Suppressor macrophage (primary cell): ENCODE data around the gene SLC38A10.
A peak's percentile ranks its signal among the peaks of the same experiment; 100 is the strongest.
"Not testable (repeated sequence)": the region's sequence is repeated elsewhere in the genome, so short reads cannot be mapped to it uniquely, and the experiment has no call there.

Experiments used
- DNase-seq, 4 experiments: peaks; one replicate each; pipeline ENCODE4 v3.0.0-alpha.2; 2020 to 2022

Gene SLC38A10

DNA sequence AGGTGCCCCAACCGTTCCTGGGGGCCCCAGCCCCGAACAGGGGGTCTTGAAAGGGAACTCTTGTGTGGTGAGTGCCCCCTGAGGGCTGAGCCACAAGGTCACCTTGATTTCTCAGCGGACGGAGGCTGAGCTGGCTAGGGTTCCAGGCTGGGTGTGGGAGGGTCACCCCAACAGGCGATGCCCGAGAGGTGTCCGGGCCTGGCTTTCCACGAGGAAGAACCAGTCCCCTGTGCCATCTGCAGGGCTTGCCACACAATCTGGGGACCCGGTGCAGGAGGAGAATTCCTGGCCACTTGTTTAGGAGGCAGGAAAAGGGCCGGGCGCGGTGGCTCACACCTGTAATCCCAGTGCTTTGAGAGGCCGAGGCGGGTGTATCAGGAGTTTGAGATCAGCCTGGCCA is 16.8 kb upstream of the SLC38A10 start:
- DNase-seq, result no peak

GRCh38 chr17:81310949-81311550 is 15.9 kb upstream of the SLC38A10 start:
- no peak for DNase-seq

DNA sequence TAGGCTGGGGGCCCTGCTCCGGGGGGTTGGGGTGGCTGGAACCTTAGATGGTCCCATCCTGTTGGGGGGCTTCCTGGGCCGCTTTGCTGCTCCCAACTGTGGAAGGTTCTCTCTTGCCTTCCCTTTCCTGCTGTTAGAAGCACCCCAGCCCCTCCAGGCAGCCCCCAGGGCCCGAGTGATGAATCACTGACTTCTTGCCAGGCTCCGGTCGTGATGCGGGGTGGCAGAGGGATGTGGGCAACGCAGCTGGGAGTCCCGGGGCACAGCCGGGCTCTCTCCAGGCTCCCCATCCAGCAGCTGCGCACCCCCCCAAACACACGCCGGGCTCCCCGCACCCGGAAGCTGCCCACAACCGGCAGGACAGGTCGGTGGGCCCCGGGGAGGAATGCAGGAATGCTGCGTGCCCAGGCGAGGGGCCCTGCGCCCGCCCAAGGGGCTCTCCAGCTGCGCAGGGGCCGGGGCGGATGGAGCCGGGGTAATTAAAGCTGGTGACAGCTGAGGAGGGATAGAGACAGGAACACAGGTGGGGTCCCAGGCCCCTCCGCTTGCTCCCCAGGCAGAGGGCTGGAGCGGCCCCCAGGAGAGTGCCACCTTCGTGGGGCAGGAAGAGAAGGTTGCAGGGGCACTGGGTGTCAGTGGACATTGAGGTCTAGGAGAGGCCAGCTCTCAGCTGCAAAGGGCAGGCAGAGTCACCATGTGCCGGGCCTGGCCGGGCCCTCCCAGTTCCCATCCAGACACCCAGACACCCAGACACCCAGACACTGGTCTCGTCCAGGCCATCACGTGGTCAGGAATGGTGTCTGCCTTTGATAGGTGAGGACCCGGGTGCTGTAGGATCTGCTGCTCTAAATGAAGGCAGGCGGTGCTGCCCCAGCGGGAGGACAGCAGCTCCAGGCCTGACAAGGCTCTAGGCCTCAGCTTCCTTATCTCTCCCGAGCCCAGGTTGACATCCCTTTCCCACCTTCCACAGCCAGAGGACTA is 15.0 kb upstream of the SLC38A10 start:
- no peak for DNase-seq

GRCh38 chr17:81309140-81309858 is 14.2 kb upstream of the SLC38A10 start:
- DNase-seq, result peak; percentile 90 to 94 (median 92)

DNA sequence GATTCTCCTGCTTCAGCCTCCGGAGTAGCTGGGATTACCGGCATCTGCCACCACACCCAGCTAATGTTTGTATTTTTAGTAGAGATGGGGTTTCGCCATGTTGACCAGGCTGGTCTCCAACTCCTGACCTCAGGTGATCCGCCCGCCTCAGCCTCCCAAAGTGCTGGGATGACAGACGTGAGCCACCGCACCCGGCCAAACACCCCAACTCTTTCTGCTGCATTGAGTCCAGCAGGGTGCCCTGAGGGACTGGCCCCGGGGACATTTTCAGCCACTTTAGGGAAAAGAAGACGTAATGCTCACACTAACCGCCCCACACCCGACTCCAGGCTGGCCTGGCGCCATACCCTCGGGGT is 13.7 kb upstream of the SLC38A10 start:
- not testable (repeated sequence) for DNase-seq

DNA sequence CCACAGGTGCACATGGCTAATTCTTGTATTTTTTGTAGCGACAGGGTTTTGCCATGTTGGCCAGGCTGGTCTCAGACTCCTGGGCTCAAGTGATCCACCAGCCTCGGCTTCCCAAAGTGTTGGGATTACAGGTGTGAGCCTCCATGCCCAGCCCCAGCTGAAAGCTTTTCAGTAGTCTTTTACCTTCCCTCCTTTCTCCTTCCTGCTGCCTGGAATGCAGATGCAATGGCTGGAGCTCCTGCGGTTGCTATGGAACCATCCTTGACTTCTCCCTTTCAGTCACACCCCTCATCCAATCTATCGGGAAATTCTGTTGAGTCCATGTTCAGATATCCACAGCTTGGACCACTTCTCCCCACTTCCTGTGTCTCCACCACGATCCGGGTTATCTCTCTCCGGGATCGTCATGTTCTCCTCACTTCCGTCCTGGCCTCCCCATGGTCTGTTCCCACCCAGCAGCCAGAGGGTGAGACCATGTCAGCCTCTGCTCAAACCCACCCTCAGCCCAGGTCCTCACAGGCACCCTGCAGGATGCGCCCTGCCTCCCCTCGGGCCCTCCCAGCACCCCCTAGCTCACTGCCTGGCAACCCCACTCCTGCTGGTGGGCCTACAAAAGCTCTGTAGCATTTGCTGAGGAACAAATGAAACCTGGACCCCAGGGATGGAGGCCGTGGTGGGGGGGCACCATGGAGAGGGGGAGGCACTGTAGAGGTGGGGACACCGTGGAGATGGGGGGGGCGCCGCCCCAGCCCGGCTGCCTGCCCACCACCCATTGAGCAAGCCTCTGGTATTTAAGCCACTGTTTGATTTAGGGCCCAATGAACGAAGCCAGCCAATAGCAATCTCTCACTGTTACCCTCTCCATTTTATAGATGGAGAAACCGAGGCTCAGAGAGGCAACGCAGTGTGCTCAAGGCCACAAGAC is 12.8 kb upstream of the SLC38A10 start:
- DNase-seq, result no peak

DNA sequence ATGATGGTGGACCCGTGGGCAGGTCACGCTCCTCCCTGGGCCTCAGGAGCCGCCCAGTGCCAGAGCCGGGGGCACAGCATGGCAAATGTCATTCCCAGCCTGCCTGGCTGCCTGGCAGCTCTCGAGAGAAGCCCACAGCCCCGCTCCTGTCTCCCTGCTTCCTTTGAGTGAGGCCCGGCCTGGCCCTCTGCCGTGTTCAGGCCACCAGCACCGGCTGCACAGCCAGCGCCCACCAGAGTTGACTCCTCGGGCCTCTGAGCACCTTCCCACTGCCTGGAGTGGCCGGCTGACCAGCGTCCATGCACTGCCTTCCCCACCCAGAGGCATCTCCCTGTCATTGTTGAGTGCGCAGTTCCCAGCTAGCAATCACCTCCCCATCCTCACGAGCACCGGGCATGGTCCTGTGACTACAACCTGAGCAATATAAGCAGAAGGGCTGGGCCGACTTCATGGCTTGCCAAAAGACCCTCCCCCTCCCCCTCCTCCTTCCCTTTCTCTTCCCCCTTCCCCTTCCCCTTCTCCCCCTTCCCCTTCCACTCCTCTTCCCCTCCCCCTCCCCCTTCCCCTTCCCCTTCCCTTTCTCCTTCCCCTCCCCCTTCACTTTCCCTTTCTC is 11.9 kb upstream of the SLC38A10 start:
- DNase-seq, result peak in 3 of 4 experiments; percentile 22 to 35 (median 27)

DNA sequence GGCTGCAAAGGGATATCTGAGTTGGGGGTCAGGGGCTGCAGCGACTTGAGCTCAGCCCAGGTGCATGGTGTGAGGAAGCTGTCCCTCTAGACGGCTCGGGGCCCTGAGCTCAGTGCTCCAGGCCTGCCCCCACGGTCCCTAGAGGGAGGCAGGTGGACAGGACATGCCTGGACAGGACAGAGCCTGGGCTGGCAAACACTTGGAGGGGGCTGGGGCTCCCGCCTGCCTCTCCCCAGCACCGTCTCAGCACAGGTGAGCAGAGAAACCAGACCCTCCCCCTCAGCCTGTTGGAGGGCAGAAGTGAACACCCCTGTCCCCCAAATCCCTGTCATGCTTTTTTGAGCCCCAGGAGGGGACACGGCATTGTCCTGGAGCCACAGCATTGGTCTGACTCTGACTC is 11.4 kb upstream of the SLC38A10 start:
- no peak for DNase-seq

DNA sequence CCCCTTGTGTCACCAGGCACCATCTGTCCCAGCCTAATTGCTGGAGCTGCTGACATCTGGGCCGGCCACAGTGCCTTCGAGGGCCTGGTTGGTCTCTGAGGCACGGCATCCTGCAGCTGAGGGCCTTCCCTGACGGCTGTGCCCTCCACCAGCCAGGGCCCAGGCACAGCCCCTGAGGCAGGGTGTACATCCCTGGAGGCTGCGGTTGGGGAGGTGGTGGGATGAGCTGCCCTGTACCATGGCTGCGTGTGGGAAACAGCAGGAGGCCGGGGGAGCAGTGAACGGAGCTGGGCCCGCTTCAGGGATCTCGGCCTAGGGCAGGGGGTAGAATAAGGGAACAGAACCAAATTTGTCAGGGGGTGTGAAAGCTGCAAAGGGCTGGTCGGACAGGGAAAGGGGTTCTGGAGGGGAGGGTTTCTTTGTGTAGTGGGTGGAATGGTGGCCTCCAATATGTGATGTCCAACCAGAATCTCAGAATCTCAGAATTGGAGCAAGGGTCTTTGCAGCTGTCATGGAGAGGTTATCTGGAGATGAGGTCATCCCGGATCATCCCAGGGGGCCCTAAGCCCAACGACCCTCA is 10.0 kb upstream of the SLC38A10 start:
- no peak for DNase-seq

DNA sequence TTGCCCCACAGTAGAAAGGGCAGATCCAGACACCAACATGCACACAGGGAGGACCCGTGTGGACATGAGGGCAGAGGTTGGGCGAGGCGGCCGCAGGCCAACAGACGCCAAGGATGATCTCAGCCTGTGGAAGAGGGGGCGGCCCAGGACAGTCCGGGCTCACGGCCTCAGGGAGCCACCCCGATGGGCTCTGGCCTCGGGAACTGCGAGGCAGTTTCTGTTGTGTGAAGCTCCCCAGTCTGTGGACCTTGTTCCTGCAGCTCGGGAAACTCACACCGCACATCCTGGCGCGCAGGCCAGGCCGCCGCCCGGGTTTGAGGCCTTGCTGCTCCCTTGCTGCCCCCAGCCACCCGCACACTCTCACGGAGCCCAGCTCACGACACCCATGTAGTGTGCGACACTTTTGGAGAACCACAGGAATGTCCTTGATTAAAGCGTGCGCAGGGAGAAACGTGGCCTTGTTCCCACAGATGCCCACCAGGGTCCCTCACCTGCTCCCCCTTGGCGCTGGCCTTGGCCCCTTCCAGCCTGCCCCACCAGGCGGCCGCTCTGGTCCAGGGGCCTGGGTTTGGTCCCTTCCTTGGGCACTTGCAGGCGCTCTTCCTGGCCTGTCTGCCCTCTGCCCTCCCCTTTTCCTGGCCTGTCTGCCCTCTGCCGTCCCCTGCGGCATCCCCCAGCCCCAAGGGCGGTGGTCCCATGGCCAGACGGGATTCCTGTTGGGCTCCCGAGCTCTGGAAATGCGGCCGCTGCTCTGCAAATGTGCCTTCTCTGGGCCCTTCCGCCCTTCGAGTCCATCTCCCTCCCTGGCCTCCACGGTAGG is 9.3 kb upstream of the SLC38A10 start:
- no peak for DNase-seq

- no peak for DNase-seq
Observed at GRCh38 chr17:81303385-81303784, 8.3 kb upstream of the SLC38A10 start.

DNA sequence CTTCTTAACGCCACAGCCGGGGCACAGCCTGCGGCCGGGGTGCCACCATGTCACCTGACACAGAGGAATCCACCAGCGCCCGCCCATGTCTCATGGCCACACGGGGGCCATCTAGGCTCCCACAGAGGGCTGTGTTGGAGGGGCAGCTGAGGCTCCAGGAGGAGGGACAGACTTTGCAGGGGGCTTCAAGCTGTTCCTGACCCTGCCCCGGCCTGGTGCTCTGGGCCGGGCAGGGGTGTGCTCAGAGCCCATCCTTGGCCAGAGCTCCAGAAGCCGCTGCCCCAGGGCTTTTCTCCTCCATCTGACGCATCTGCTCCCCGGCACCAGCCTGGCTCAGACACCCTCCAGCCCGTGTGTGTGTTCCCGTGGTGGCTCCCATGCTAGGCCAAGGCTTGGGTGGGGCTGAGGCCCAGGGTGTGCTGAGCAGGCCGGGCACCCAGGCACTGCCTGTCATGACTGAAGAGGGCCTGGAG is 7.8 kb upstream of the SLC38A10 start:
- no peak for DNase-seq

DNA sequence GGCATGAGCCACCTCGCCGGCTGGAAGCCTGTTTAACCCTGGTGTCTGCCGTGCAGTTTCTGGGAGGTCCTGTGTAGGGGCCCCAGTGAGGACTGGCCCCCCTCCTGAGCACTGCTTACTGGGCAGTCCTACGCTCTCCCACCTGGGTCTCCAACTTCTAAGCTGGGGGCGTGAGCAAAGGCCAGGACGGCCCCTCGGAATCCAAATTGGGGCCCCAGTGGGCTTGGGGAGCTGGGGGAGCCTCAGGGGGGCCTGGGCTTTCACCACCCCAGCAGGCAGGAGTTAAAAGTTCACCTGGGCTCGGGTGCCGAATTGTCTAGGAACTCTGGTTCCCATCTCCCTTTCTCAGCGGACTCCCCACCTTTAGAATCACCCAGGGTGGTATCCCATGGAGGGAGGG is 7.2 kb upstream of the SLC38A10 start:
- DNase-seq, result no peak

DNA sequence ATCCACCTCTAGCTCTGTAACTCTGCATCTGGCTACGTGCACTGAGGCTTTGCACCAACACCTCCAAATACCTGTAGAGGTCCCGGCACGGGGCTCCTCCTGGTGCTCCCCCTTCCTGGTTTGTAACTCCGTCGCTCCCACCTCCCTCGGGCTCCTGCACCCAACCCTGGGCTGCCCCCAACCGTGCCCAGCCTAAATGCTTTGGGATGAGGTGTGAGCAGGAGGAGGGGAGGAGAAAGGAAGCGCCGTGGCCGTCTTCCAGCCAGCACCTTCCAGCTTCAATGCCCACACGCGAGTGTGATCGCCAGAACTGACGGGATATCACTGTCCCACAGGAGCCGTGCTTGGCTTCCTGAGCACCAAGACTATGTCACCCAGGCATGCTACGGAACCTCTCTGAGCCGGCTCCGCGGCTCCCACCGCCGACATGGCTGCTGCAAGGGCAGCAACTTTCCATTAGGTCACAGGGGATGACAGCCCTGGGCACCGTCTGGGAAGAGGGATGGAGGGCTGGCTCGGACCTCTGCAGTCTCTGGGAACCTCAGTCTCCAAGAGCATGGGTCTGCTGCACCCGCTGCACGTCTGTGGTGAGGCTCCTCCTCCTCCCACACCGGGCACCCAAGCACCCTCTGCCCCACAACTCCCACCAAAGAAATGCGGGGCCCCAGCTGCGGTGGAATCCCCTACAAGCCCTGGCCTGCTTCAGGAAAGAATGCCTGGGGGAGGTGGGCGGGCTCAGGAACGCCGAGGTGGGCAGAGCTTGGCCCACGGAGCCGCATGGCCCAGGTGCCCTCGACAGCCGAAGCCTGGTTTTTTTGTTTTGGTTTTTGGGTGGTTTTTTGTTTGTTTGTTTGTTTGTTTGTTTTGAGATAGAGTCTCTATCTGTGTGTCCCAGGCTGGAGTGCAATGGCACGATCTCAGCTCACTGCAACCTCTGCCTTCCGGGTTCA is 6.4 kb upstream of the SLC38A10 start:
- DNase-seq, result no peak

DNA sequence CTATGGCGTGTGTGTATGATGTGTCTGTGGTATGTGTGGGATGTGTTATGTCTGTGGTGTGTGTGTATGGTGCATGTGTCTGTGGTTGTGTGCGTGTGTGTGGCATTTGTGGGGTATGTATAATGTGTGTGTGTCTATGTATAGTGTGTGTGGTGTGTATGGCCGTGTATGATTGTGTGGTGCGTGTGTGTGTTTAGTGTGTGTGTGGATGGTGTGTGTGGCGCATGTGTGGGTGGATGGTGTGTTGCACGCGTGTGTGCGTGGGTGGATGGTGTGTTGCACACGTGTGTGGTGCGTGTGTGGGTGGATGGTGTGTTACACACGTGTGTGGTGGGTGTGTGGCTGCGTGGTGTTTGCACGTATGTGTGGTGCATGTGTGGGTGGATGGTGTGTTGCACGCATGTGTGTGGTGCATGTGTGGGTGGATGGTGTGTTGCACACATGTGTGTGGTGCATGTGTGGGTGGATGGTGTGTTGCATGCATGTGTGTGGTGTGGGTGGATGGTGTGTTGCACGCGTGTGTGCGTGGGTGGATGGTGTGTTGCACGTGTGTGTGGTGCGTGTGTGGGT is 5.6 kb upstream of the SLC38A10 start:
- DNase-seq, result no peak

DNA sequence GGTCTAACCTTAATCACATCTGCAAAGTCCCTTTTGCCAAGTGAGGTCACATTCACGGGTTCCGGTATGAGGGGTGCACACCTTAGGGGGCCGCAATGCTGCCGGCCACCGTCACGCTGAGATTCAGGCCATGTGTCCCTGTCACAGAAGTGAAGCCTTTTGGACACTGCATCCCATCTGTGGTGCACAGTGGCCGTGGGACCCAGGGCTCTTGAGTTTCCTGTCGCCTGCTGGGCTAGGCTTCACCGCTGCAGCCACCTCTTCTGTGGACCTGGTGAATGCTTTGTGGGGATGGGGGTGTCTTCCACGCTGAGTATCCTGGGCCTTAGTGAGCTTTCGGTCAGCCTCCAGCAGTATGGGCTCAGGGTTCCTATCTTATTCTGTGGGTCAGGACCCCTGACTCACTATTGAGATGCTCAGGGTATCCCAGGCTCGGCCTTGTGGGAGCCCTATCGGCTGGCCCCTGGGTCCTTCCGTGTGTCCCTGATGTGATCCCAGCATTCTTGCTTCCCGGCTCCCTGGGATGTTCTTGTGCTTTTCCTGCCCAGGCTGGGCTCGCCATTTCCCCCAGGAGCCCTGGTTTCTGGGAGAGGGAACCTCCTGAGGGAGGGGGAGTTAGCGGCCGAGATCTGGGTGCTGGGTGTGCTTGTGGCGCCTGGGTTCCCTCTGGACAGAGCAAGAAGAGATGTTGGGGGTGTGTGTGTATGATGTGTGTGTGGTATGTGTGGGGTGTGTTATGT is 4.9 kb upstream of the SLC38A10 start:
- no peak for DNase-seq

DNA sequence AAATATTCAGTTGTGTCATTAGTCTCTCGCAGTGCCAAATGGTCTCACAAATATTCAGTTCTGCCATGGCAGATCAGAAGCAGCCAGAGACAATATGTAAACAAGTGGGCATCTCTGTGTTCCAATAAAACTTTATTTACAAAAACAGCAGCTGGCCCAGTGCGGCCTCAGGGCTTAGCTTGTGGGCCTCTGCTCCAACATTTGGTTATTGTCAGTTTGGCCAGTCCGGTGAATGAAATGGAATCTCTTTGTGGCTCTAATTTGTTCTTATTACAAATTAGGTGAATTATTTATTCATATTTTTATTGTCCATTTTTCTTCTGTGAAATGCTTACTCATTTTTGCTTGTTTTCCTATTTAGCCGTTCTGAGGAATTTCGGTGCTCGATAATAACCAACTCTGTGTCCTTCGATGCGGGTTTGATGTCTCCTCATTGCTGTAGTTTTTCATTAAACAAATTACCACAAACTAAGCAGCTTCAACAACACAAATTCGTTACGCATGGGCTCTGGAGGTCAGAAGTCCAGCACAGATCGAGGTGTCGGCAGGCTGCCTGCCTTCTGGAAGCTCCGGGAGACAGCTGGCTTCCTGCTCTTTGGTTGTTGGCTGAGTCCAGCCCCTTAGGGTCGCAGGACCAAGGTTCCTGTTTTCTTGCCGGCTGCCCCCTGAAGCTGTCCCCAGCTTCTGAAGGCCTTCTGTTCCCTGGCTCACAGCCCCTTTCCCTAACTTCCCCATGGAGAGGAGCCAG is 4.1 kb upstream of the SLC38A10 start:
- no peak for DNase-seq
